Measurements from ENCODE around the gene NECTIN1.

Gene NECTIN1

GRCh38 chr11:119737366-119738058 is 8.5 kb upstream of the NECTIN1 start:
- H3K27ac Mint-ChIP-seq (ENCODE audit: low read depth), result no peak overlapping the region
- H3K4me3 Mint-ChIP-seq, result no peak overlapping the region
- H3K9me3 Mint-ChIP-seq, result no peaks in the 10 kb centered on the region
- DNase-seq (ENCODE audit: low spot score in 2 of 2) (no peak), ATAC-seq (replicated peaks; ENCODE audit: extremely low read depth, poor library complexity, severe bottlenecking) (no peak)
- peaks cover 78% of the 10 kb centered on the region for H3K27me3 Mint-ChIP-seq
- peaks cover 2% of the 10 kb centered on the region for H3K36me3 Mint-ChIP-seq (ENCODE audit: insufficient read depth)
- H3K4me1 Mint-ChIP-seq, result peaks cover 9% of the 10 kb centered on the region

GRCh38 chr11:119734788-119735187 is 5.8 kb upstream of the NECTIN1 start:
- H3K9me3 Mint-ChIP-seq, result no peaks in the 10 kb centered on the region
- H3K4me3 Mint-ChIP-seq, result no peak overlapping the region
- H3K27me3 Mint-ChIP-seq, result peaks cover 69% of the 10 kb centered on the region
- DNase-seq (ENCODE audit: low spot score in 2 of 2) (no peak), ATAC-seq (replicated peaks; ENCODE audit: extremely low read depth, poor library complexity, severe bottlenecking) (no peak)
- H3K27ac Mint-ChIP-seq (ENCODE audit: low read depth), result no peak overlapping the region
- peaks cover 2% of the 10 kb centered on the region for H3K36me3 Mint-ChIP-seq (ENCODE audit: insufficient read depth)
- peaks cover 5% of the 10 kb centered on the region for H3K4me1 Mint-ChIP-seq

DNA sequence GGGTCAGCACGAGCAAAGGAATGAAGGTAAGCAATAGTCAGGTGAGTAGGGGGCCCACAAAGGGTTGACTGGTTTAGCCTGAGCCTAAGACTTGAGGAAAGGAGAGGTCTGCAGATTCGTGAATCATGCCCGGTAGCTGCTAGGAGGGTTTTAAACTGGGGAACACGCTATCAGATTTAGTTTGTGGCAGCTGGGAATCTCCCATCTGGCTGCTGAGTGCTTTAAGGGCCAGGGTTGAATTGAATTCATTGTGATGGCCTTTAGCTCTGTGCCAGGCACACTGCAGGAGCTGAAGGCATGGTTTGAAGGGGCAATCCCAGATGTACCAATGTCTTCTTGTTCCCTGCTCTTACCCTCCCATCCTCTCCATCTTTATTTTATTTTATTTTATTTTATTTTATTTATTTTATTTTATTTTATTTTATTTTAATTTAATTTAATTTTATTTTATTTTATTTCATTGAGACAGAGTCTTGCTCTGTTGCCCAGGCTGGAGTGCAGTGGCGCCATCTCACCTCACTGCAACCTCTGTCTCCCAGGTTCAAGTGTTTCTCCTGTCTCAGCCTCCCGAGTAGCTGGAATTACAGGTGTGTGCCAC is 1.9 kb upstream of the NECTIN1 start:
- Mint-ChIP-seq H3K27ac (ENCODE audit: low read depth) (no peak overlapping the region), H3K4me3 (no peak overlapping the region), H3K9me3 (no peaks in the 10 kb centered on the region), H3K4me1 (peaks cover 21% of the 10 kb centered on the region), H3K27me3 (peaks cover 41% of the 10 kb centered on the region), H3K36me3 (ENCODE audit: insufficient read depth) (peaks cover 5% of the 10 kb centered on the region)
- no peak for ATAC-seq (replicated peaks; ENCODE audit: extremely low read depth, poor library complexity, severe bottlenecking)
- no peak for DNase-seq (ENCODE audit: low spot score in 2 of 2)

- Mint-ChIP-seq H3K27ac (ENCODE audit: low read depth) (no peak overlapping the region), H3K9me3 (no peaks in the 10 kb centered on the region), H3K4me3 (peak overlapping the region; percentile 90), H3K36me3 (ENCODE audit: insufficient read depth) (peaks cover 5% of the 10 kb centered on the region), H3K27me3 (peaks cover 33% of the 10 kb centered on the region), H3K4me1 (peaks cover 21% of the 10 kb centered on the region)
- DNase-seq (ENCODE audit: low spot score in 2 of 2) (no peak), ATAC-seq (replicated peaks; ENCODE audit: extremely low read depth, poor library complexity, severe bottlenecking) (no peak)
Observed at GRCh38 chr11:119729951-119730613, 1.1 kb upstream of the NECTIN1 start.

GRCh38 chr11:119729581-119729927 is 554 bp upstream of the NECTIN1 start:
- Mint-ChIP-seq H3K27ac (ENCODE audit: low read depth) (no peak overlapping the region), H3K4me1 (peaks cover 21% of the 10 kb centered on the region), H3K36me3 (ENCODE audit: insufficient read depth) (peaks cover 5% of the 10 kb centered on the region), H3K9me3 (no peaks in the 10 kb centered on the region), H3K4me3 (peak overlapping the region; percentile 90), H3K27me3 (peaks cover 29% of the 10 kb centered on the region)
- DNase-seq (ENCODE audit: low spot score in 2 of 2), result no peak
- ATAC-seq (replicated peaks; ENCODE audit: extremely low read depth, poor library complexity, severe bottlenecking), result peak; percentile 30

DNA sequence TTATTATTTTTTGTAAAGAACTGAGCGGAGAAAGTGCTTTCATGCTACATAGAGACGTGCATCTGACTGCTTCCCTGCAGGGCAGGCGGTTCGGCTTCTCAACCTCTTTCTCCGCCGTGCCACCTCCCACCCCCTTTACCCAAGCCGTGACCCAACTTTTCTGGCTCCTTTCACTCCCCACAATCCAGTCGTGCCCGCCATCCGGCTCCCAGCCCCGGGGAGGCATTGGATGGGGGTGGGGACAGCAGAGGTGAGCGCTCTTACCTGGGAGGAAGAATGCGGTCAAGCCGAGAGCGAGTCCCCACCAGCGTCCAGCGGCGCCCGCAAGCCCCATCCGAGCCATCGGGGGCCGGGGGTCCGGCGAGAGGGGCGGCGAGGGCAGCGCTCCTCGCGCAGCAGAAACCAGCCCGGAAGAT is 781 bp downstream of the NECTIN1 start:
- Mint-ChIP-seq H3K9me3 (no peaks in the 10 kb centered on the region), H3K27me3 (peaks cover 15% of the 10 kb centered on the region), H3K27ac (ENCODE audit: low read depth) (peak overlapping the region; percentile 42), H3K36me3 (ENCODE audit: insufficient read depth) (peaks cover 5% of the 10 kb centered on the region), H3K4me1 (peaks cover 21% of the 10 kb centered on the region), H3K4me3 (peak overlapping the region; percentile 90)
- ATAC-seq (replicated peaks; ENCODE audit: extremely low read depth, poor library complexity, severe bottlenecking), result no peak
- no peak for DNase-seq (ENCODE audit: low spot score in 2 of 2)

- no peak for DNase-seq (ENCODE audit: low spot score in 2 of 2)
- peaks cover 12% of the 10 kb centered on the region for H3K27me3 Mint-ChIP-seq
Observed at GRCh38 chr11:119727523-119728151, 1.4 kb downstream of the NECTIN1 start.

GRCh38 chr11:119726585-119727522 is 2.1 kb downstream of the NECTIN1 start:
- H3K4me1 Mint-ChIP-seq, result peaks cover 21% of the 10 kb centered on the region
- peak overlapping the region; percentile 90 for H3K4me3 Mint-ChIP-seq
- peaks cover 20% of the 10 kb centered on the region for H3K27me3 Mint-ChIP-seq
- no peak for ATAC-seq (replicated peaks; ENCODE audit: extremely low read depth, poor library complexity, severe bottlenecking)
- H3K9me3 Mint-ChIP-seq, result no peaks in the 10 kb centered on the region
- no peak overlapping the region for H3K27ac Mint-ChIP-seq (ENCODE audit: low read depth)
- DNase-seq (ENCODE audit: low spot score in 2 of 2), result no peak
- peaks cover 5% of the 10 kb centered on the region for H3K36me3 Mint-ChIP-seq (ENCODE audit: insufficient read depth)

More at GRCh38 chr11:119727523-119728151, 1.4 kb downstream of the NECTIN1 start:
- H3K36me3 Mint-ChIP-seq (ENCODE audit: insufficient read depth), result peaks cover 5% of the 10 kb centered on the region
- H3K27ac Mint-ChIP-seq (ENCODE audit: low read depth), result peak overlapping the region; percentile 42
- H3K4me3 Mint-ChIP-seq, result peak overlapping the region; percentile 90
- ATAC-seq (replicated peaks; ENCODE audit: extremely low read depth, poor library complexity, severe bottlenecking), result no peak
- no peaks in the 10 kb centered on the region for H3K9me3 Mint-ChIP-seq
- H3K4me1 Mint-ChIP-seq, result peaks cover 21% of the 10 kb centered on the region

- no peak overlapping the region for H3K27ac Mint-ChIP-seq (ENCODE audit: low read depth)
- H3K36me3 Mint-ChIP-seq (ENCODE audit: insufficient read depth), result peaks cover 5% of the 10 kb centered on the region
- peaks cover 24% of the 10 kb centered on the region for H3K27me3 Mint-ChIP-seq
- no peak for DNase-seq (ENCODE audit: low spot score in 2 of 2)
- H3K9me3 Mint-ChIP-seq, result no peaks in the 10 kb centered on the region
- ATAC-seq (replicated peaks; ENCODE audit: extremely low read depth, poor library complexity, severe bottlenecking), result no peak
- H3K4me1 Mint-ChIP-seq, result peaks cover 21% of the 10 kb centered on the region
- H3K4me3 Mint-ChIP-seq, result no peak overlapping the region
Observed at GRCh38 chr11:119726150-119726553, 2.8 kb downstream of the NECTIN1 start.

DNA sequence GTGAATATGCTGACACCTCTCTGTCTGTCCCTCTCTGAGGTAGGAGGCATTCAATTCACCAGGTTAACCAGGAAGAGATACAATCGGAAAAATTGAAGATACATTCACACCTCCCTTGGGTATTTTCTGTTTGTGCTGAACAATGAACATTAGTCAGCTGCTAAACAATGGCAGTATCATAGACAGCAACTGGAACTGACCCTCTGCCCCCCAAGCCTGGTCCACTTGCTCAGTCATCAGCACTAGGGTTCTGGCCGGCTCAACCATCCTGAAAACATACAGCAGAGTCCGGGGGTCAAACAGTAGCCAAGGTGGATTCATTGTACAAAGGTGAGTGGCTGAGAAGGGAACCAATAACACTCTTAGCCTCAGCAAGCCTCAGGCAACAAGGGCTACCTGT is 4.0 kb downstream of the NECTIN1 start:
- DNase-seq (ENCODE audit: low spot score in 2 of 2) (no peak), ATAC-seq (replicated peaks; ENCODE audit: extremely low read depth, poor library complexity, severe bottlenecking) (no peak)
- peaks cover 17% of the 10 kb centered on the region for H3K4me1 Mint-ChIP-seq
- no peaks in the 10 kb centered on the region for H3K9me3 Mint-ChIP-seq
- H3K27ac Mint-ChIP-seq (ENCODE audit: low read depth), result no peak overlapping the region
- peaks cover 20% of the 10 kb centered on the region for H3K27me3 Mint-ChIP-seq
- H3K36me3 Mint-ChIP-seq (ENCODE audit: insufficient read depth), result peaks cover 5% of the 10 kb centered on the region
- H3K4me3 Mint-ChIP-seq, result no peak overlapping the region

- Mint-ChIP-seq H3K27me3 (peaks cover 26% of the 10 kb centered on the region), H3K4me3 (no peak overlapping the region), H3K36me3 (ENCODE audit: insufficient read depth) (peaks cover 2% of the 10 kb centered on the region), H3K9me3 (no peaks in the 10 kb centered on the region), H3K4me1 (peaks cover 11% of the 10 kb centered on the region), H3K27ac (ENCODE audit: low read depth) (no peak overlapping the region)
- DNase-seq (ENCODE audit: low spot score in 2 of 2), result no peak
- no peak for ATAC-seq (replicated peaks; ENCODE audit: extremely low read depth, poor library complexity, severe bottlenecking)
Observed at GRCh38 chr11:119723952-119724325, 5.1 kb downstream of the NECTIN1 start.

All from central memory CD8-positive, alpha-beta T cell (primary cell).